Prostate gland (tissue), 2 donors: ENCODE data around the gene OVOL1. TPM values are rescaled to one million over a fixed set of nuclear protein-coding genes. Genes with fewer than 3 reads are reported as not detected.
"Not testable (repeated sequence)": the region's sequence is repeated elsewhere in the genome, so short reads cannot be mapped to it uniquely, and the experiment has no call there.

Experiments used
- DNase-seq: peaks from one replicate; pipeline ENCODE4 v3.0.0-alpha.2; 2019; ENCODE audit warnings: low spot score
- H3K27ac ChIP-seq, 2 donors: fragments of 200-600 bp; sonication (generic); 2 replicates each; pipeline ENCODE4 v1.5.1; 2017 to 2019
- H3K27me3 ChIP-seq: fragments of 200-600 bp; sonication (generic); replicated peaks from 2 replicates; pipeline ENCODE4 v1.5.1; 2019; ENCODE audit not compliant: insufficient read depth
- H3K36me3 ChIP-seq, 2 donors: fragments of 200-600 bp; sonication (generic); 1 replicate in 1 of 2; 2 replicates in 1 of 2; pipeline versions ENCODE4 v1.5.1 to v1.8.1; 2017 to 2019
- H3K4me1 ChIP-seq: fragments of 200-600 bp; sonication (generic); replicated peaks from 2 replicates; pipeline ENCODE4 v1.5.1; 2019
- H3K4me3 ChIP-seq, 2 donors: fragments of 200-600 bp; sonication (generic); 2 replicates each; pipeline ENCODE4 v1.5.1; 2017 to 2019
- H3K9me3 ChIP-seq: fragments of 200-600 bp; sonication (generic); 2 replicates; pipeline ENCODE4 v1.5.1; 2017
- CTCF ChIP-seq, 4 experiments: fragments of 200-600 bp in 2 of 4; fragments of 450-650 bp in 2 of 4; sonication (generic) in 2 of 4; IDR thresholded peaks; 1 replicate in 3 of 4; 2 replicates in 1 of 4; pipeline ENCODE4 v1.5.1; 2016 to 2019; ENCODE audit warnings: antibody characterized with exemption in 4 of 4, mild to moderate bottlenecking in 2 of 4, moderate library complexity in 2 of 4
- POLR2A ChIP-seq: fragments of 450-650 bp; IDR thresholded peaks from one replicate; pipeline ENCODE4 v1.6.1; 2016; ENCODE audit warnings: antibody characterized with exemption, mild to moderate bottlenecking
- POLR2AphosphoS5 ChIP-seq: sonication (generic); formaldehyde crosslinking; IDR thresholded peaks from one replicate; pipeline ENCODE4 v1.6.1; 2017; ENCODE audit warnings: antibody characterized with exemption
- WGBS: methylation state at CpG from one replicate; pipeline ENCODE4 v1.1.5; 2018; 5-methylcytosine and 5-hydroxymethylcytosine counted together
- intact Hi-C: fragments of 100-400 bp; cut with DNase I; formaldehyde crosslinking; loops from one replicate; pipeline ENCODE4 v1.14.2; 2022
- total RNA-seq, 2 donors: library from RNA; depleted of rRNA; stranded (reverse); fragments of >200 nt; gene quantifications; one replicate each; pipeline ENCODE4 v1.1.0, GENCODE V29; 2016

OVOL1 gene
- total RNA-seq, 2 donors from 2014 or later, result 2.7 to 8.5 TPM

GRCh38 chr11:65766535-65766934 lies 20.3 kb upstream of the OVOL1 start:
- no peak overlapping the region for H3K4me3 ChIP-seq
- no peak for DNase-seq
- no peaks in the 10 kb centered on the region for H3K4me1 ChIP-seq
- no peaks in the 10 kb centered on the region for H3K27me3 ChIP-seq
- WGBS, result 36% methylated on average over 7 of the region's 7 CpGs
- intact Hi-C loops, result no loop called here
- TF ChIP-seq POLR2A (no peak), CTCF (IDR thresholded peaks at IDR 0.05) (no peak), POLR2AphosphoS5 (no peak)
- no peaks in the 10 kb centered on the region for H3K9me3 ChIP-seq
- no peaks in the 10 kb centered on the region for H3K36me3 ChIP-seq
- H3K27ac ChIP-seq, result no peak overlapping the region

GRCh38 chr11:65767406-65767805 lies 19.5 kb upstream of the OVOL1 start:
- no peak for TF ChIP-seq CTCF (IDR thresholded peaks at IDR 0.05)
- no peak for TF ChIP-seq POLR2AphosphoS5
- no peak for TF ChIP-seq POLR2A
- intact Hi-C loops, result no loop called here
- Histone ChIP-seq H3K4me1 (no peaks in the 10 kb centered on the region), H3K4me3 (no peak overlapping the region), H3K27me3 (no peaks in the 10 kb centered on the region), H3K36me3 (no peaks in the 10 kb centered on the region), H3K9me3 (no peaks in the 10 kb centered on the region), H3K27ac (no peak overlapping the region)
- 41% methylated on average over 10 of the region's 10 CpGs for WGBS
- no peak for DNase-seq

- H3K36me3 ChIP-seq, H3K4me1 ChIP-seq, H3K9me3 ChIP-seq, DNase-seq, H3K27ac ChIP-seq, H3K27me3 ChIP-seq, intact Hi-C loops, H3K4me3 ChIP-seq: not testable (repeated sequence)
- WGBS, result 85% methylated on average over 5 of the region's 5 CpGs
Measured at GRCh38 chr11:65767806-65768205, 19.1 kb upstream of the OVOL1 start.

GRCh38 chr11:65770951-65771567 lies 15.8 kb upstream of the OVOL1 start:
- H3K27me3 ChIP-seq, result no peaks in the 10 kb centered on the region
- TF ChIP-seq CTCF (IDR thresholded peaks at IDR 0.05) (no peak), POLR2A (no peak), POLR2AphosphoS5 (no peak)
- H3K9me3 ChIP-seq, result no peaks in the 10 kb centered on the region
- DNase-seq, result no peak
- intact Hi-C loops, result loop anchor here (10.0 kb wide), 1 partner anchor 146 kb away; no protein-coding TSS in a partner anchor
- no peak overlapping the region for H3K4me3 ChIP-seq
- no peaks in the 10 kb centered on the region for H3K4me1 ChIP-seq
- H3K36me3 ChIP-seq, result no peaks in the 10 kb centered on the region
- 87% methylated on average over 12 of the region's 12 CpGs for WGBS
- no peak overlapping the region for H3K27ac ChIP-seq

GRCh38 chr11:65771589-65772112 lies 15.2 kb upstream of the OVOL1 start:
- no peaks in the 10 kb centered on the region for H3K4me1 ChIP-seq
- no peak overlapping the region for H3K27ac ChIP-seq
- no peak for DNase-seq
- no peaks in the 10 kb centered on the region for H3K27me3 ChIP-seq
- intact Hi-C loops, result loop anchor here (10.0 kb wide), 1 partner anchor 147 kb away; no protein-coding TSS in a partner anchor
- WGBS, result 42% methylated on average over 6 of the region's 6 CpGs
- no peaks in the 10 kb centered on the region for H3K36me3 ChIP-seq
- no peak for TF ChIP-seq CTCF (IDR thresholded peaks at IDR 0.05)
- TF ChIP-seq POLR2A, result no peak
- TF ChIP-seq POLR2AphosphoS5, result no peak
- H3K4me3 ChIP-seq, result no peak overlapping the region
- no peaks in the 10 kb centered on the region for H3K9me3 ChIP-seq
